CD14-positive monocyte (primary cell): ENCODE data around the gene COL6A1. TPM values are rescaled to one million over a fixed set of nuclear protein-coding genes. Genes with fewer than 3 reads are reported as not detected.

Experiments used
- DNase-seq, 3 donors: peaks; one replicate each; pipeline ENCODE4 v3.0.0-alpha.2; 2011 to 2022
- H2AFZ ChIP-seq: 2 replicates; pipeline ENCODE4 v1.6.0; 2012; ENCODE audit warnings: mild to moderate bottlenecking, low read depth, low read length, inconsistent platforms; ENCODE audit not compliant: insufficient read depth, poor library complexity, severe bottlenecking
- H3K27ac ChIP-seq, 2 donors: 1 replicate in 1 of 2; 2 replicates in 1 of 2; pipeline ENCODE4 v1.5.1; 2012 to 2013; ENCODE audit warnings: low read length in 2 of 2, control low read depth in 1 of 2, inconsistent platforms in 1 of 2, low read depth in 1 of 2, mild to moderate bottlenecking in 1 of 2
- H3K27me3 ChIP-seq, 2 donors: one replicate each; pipeline versions ENCODE4 v1.6.0 to v1.6.1; 2011 to 2013; ENCODE audit warnings: low read length in 2 of 2; ENCODE audit not compliant: control insufficient read depth in 2 of 2, insufficient read depth in 2 of 2
- H3K36me3 ChIP-seq, 2 donors: replicated peaks in 1 of 2; 1 replicate in 1 of 2; 2 replicates in 1 of 2; pipeline versions ENCODE4 v1.5.1 to v1.6.1; 2012 to 2013; ENCODE audit warnings: low read length in 2 of 2, control low read depth in 1 of 2, inconsistent platforms in 1 of 2, mild to moderate bottlenecking in 1 of 2; ENCODE audit not compliant: insufficient read depth in 2 of 2, control insufficient read depth in 1 of 2
- H3K4me1 ChIP-seq, 2 donors: 1 replicate in 1 of 2; 2 replicates in 1 of 2; pipeline versions ENCODE4 v1.5.1 to v1.6.1; 2012 to 2013; ENCODE audit warnings: low read length in 2 of 2, control low read depth in 1 of 2, inconsistent platforms in 1 of 2, mild to moderate bottlenecking in 1 of 2, moderate library complexity in 1 of 2; ENCODE audit not compliant: insufficient read depth in 2 of 2, control insufficient read depth in 1 of 2
- H3K4me2 ChIP-seq: replicated peaks from 2 replicates; pipeline ENCODE3; 2012; ENCODE audit warnings: low read length, moderate library complexity, mild to moderate bottlenecking; ENCODE audit not compliant: poor library complexity, severe bottlenecking; ENCODE audit errors: extremely low read depth
- H3K4me3 ChIP-seq, 3 experiments: fragments of 200-600 bp in 1 of 3; sonication (generic) in 1 of 3; replicated peaks in 1 of 3; 1 replicate in 2 of 3; 2 replicates in 1 of 3; pipeline ENCODE4 v1.5.1; 2011 to 2013; ENCODE audit warnings: low read length in 3 of 3, mild to moderate bottlenecking in 3 of 3, control low read depth in 2 of 3, low read depth in 2 of 3, inconsistent platforms in 1 of 3, moderate library complexity in 1 of 3
- H3K79me2 ChIP-seq: 2 replicates; pipeline ENCODE4 v1.6.0; 2012; ENCODE audit warnings: mild to moderate bottlenecking, control low read depth, inconsistent platforms, low read length, moderate library complexity; ENCODE audit not compliant: insufficient read depth
- H3K9ac ChIP-seq: 2 replicates; pipeline ENCODE4 v1.6.0; 2017; ENCODE audit warnings: low read length, mild to moderate bottlenecking; ENCODE audit not compliant: insufficient read depth, poor library complexity, severe bottlenecking
- H3K9me3 ChIP-seq, 2 donors: replicated peaks in 1 of 2; 1 replicate in 1 of 2; 2 replicates in 1 of 2; pipeline versions ENCODE4 v1.5.1 to v1.6.1; 2012 to 2013; ENCODE audit warnings: low read length in 2 of 2, control low read depth in 1 of 2; ENCODE audit not compliant: control insufficient read depth in 1 of 2, insufficient read depth in 1 of 2
- H4K20me1 ChIP-seq: 2 replicates; pipeline ENCODE4 v1.6.0; 2012; ENCODE audit warnings: mild to moderate bottlenecking, low read length, control low read depth, moderate library complexity; ENCODE audit not compliant: insufficient read depth
- H3K27ac Mint-ChIP-seq, 7 donors: one replicate each; pipeline ENCODE4 v1.8.0; 2020; ENCODE audit warnings: mild to moderate bottlenecking in 7 of 7, mixed read lengths in 7 of 7, moderate library complexity in 6 of 7, inconsistent platforms in 2 of 7
- H3K27me3 Mint-ChIP-seq, 3 donors: one replicate each; pipeline ENCODE4 v1.8.0; 2021 to 2022; ENCODE audit warnings: low read depth in 3 of 3, mild to moderate bottlenecking in 3 of 3, mixed read lengths in 3 of 3, moderate library complexity in 3 of 3, inconsistent platforms in 1 of 3
- H3K36me3 Mint-ChIP-seq, 2 donors: one replicate each; pipeline ENCODE4 v1.8.0; 2020; ENCODE audit warnings: mixed read lengths in 2 of 2, inconsistent platforms in 1 of 2, mild to moderate bottlenecking in 1 of 2
- H3K4me1 Mint-ChIP-seq: one replicate; pipeline ENCODE4 v1.8.0; 2020; ENCODE audit warnings: mild to moderate bottlenecking, mixed read lengths
- H3K4me3 Mint-ChIP-seq, 2 donors: one replicate each; pipeline ENCODE4 v1.8.0; 2020; ENCODE audit warnings: mild to moderate bottlenecking in 2 of 2, mixed read lengths in 2 of 2, moderate library complexity in 1 of 2
- H3K9me3 Mint-ChIP-seq, 7 donors: one replicate each; pipeline ENCODE4 v1.8.0; 2020 to 2022; ENCODE audit warnings: mixed read lengths in 7 of 7, mild to moderate bottlenecking in 6 of 7, moderate library complexity in 6 of 7, inconsistent platforms in 2 of 7
- CTCF ChIP-seq: fragments of 200-600 bp; IDR thresholded peaks from one replicate; pipeline ENCODE4 v1.8.0; 2022; ENCODE audit warnings: antibody characterized with exemption, mild to moderate bottlenecking
- WGBS: methylation state at CpG from one replicate; pipeline ENCODE4 v1.1.5; 2013; ENCODE audit warnings: missing lambda C conversion rate; ENCODE audit not compliant: insufficient coverage; 5-methylcytosine and 5-hydroxymethylcytosine counted together
- intact Hi-C, 2 donors: fragments of 100-400 bp; cut with micrococcal nuclease; formaldehyde crosslinking; loops; one replicate each; pipeline versions ENCODE4 v1.15.0 to v1.15.1; 2023
- polyA plus RNA-seq, 3 donors: library from polyadenylated mRNA; depleted of rRNA in 1 of 3; unstranded in 2 of 3; stranded (reverse) in 1 of 3; fragments of 300-500 nt in 2 of 3; fragments of >200 nt in 1 of 3; fragmentation: Illumina TruSeq in 2 of 3; gene quantifications; 1 replicate in 2 of 3; 2 replicates in 1 of 3; pipeline ENCODE4 v1.2.3, GENCODE V29; 2012 to 2021

Gene COL6A1
- polyA plus RNA-seq, 3 donors, result 0.08 to 0.11 (median 0.10) TPM

- H4K20me1 ChIP-seq, result no peaks in the 10 kb centered on the region
- H3K36me3 ChIP-seq, result no peaks in the 10 kb centered on the region
- intact Hi-C loops, result no loop called here
- no peaks in the 10 kb centered on the region for H3K9me3 ChIP-seq
- Mint-ChIP-seq H3K36me3 (no peaks in the 10 kb centered on the region), H3K4me3 (no peak overlapping the region), H3K27ac (peak overlapping the region in 2 of 7 donors; percentile 20 to 40), H3K9me3 (peaks cover 0 to 18% (median 3%) of the 10 kb centered on the region in 7 donors), H3K4me1 (no peaks in the 10 kb centered on the region), H3K27me3 (peaks cover 2 to 9% (median 8%) of the 10 kb centered on the region in 3 donors)
- no peak for TF ChIP-seq CTCF
- no peak overlapping the region for H3K4me2 ChIP-seq
- no peak overlapping the region for H3K27ac ChIP-seq
- no peaks in the 10 kb centered on the region for H3K79me2 ChIP-seq
- no peak overlapping the region for H3K9ac ChIP-seq
- no peak overlapping the region for H3K4me3 ChIP-seq
- no peak for DNase-seq
- no peaks in the 10 kb centered on the region for H3K4me1 ChIP-seq
- H2AFZ ChIP-seq, result no peak overlapping the region
- H3K27me3 ChIP-seq, result no peaks in the 10 kb centered on the region
- WGBS, result 47% methylated on average over 11 of the region's 12 CpGs
Measured at GRCh38 chr21:46031484-46031883, 49.9 kb downstream of the COL6A1 start.

GRCh38 chr21:46032100-46032499 lies 50.5 kb downstream of the COL6A1 start:
- H4K20me1 ChIP-seq, result no peaks in the 10 kb centered on the region
- H3K79me2 ChIP-seq, result no peaks in the 10 kb centered on the region
- intact Hi-C loops, result no loop called here
- H3K27me3 ChIP-seq, result no peaks in the 10 kb centered on the region
- H3K9me3 ChIP-seq, result no peaks in the 10 kb centered on the region
- no peak for TF ChIP-seq CTCF
- H3K36me3 ChIP-seq, result no peaks in the 10 kb centered on the region
- no peaks in the 10 kb centered on the region for H3K4me1 Mint-ChIP-seq
- no peak overlapping the region for H3K4me3 ChIP-seq
- H3K27ac ChIP-seq, result no peak overlapping the region
- DNase-seq, result no peak
- H3K9me3 Mint-ChIP-seq, result peaks cover 0 to 18% (median 3%) of the 10 kb centered on the region in 7 donors
- no peaks in the 10 kb centered on the region for H3K4me1 ChIP-seq
- H3K4me2 ChIP-seq, result no peak overlapping the region
- H3K27me3 Mint-ChIP-seq, result peaks cover 2 to 8% (median 8%) of the 10 kb centered on the region in 3 donors
- H3K4me3 Mint-ChIP-seq, result no peak overlapping the region
- H3K36me3 Mint-ChIP-seq, result no peaks in the 10 kb centered on the region
- H2AFZ ChIP-seq, result no peak overlapping the region
- no peak overlapping the region for H3K9ac ChIP-seq
- H3K27ac Mint-ChIP-seq, result no peak overlapping the region
- WGBS, result 100% methylated on average over 6 of the region's 6 CpGs
